Effector memory CD8-positive, alpha-beta T cell (primary cell): ENCODE data around the gene STK32C.

Source experiments
- ATAC-seq: fragments of 150-1000 bp; cut with Tn5 transposase; replicated peaks from 2 replicates; pipeline ENCODE4 v1.10.0; 2021; ENCODE audit warnings: mild to moderate bottlenecking, moderate library complexity
- DNase-seq, 3 experiments: peaks; one replicate each; pipeline ENCODE4 v3.0.0; 2021
- H3K27ac Mint-ChIP-seq, 2 donors: one replicate each; pipeline ENCODE4 v1.8.0; 2022; ENCODE audit warnings: mild to moderate bottlenecking in 2 of 2, mixed read lengths in 2 of 2, moderate library complexity in 2 of 2
- H3K27me3 Mint-ChIP-seq, 2 donors: one replicate each; pipeline ENCODE4 v1.8.0; 2022; ENCODE audit warnings: mixed read lengths in 2 of 2
- H3K36me3 Mint-ChIP-seq: one replicate; pipeline ENCODE4 v1.8.0; 2022; ENCODE audit warnings: mild to moderate bottlenecking, moderate library complexity, mixed read lengths; ENCODE audit not compliant: insufficient read depth
- H3K4me1 Mint-ChIP-seq, 2 donors: one replicate each; pipeline ENCODE4 v1.8.0; 2022; ENCODE audit warnings: low read depth in 2 of 2, mixed read lengths in 2 of 2
- H3K4me3 Mint-ChIP-seq, 2 donors: one replicate each; pipeline ENCODE4 v1.8.0; 2022; ENCODE audit warnings: mild to moderate bottlenecking in 2 of 2, mixed read lengths in 2 of 2, moderate library complexity in 2 of 2
- H3K9me3 Mint-ChIP-seq, 2 donors: one replicate each; pipeline ENCODE4 v1.8.0; 2022; ENCODE audit warnings: mixed read lengths in 2 of 2

The STK32C gene

GRCh38 chr10:132264306-132264950, 43.3 kb downstream of the STK32C start:
- no peaks in the 10 kb centered on the region for H3K36me3 Mint-ChIP-seq
- peaks cover 0 to 10% of the 10 kb centered on the region in 2 donors for H3K9me3 Mint-ChIP-seq
- no peak overlapping the region for H3K4me3 Mint-ChIP-seq
- DNase-seq (no peak), ATAC-seq (no peak)
- H3K27me3 Mint-ChIP-seq: peaks cover 0 to 6% of the 10 kb centered on the region in 2 donors
- no peak overlapping the region for H3K27ac Mint-ChIP-seq
- H3K4me1 Mint-ChIP-seq: peaks cover 6 to 17% of the 10 kb centered on the region in 2 donors

GRCh38 chr10:132263866-132264265, 43.9 kb downstream of the STK32C start:
- Mint-ChIP-seq H3K9me3 (peaks cover 0 to 10% of the 10 kb centered on the region in 2 donors), H3K27ac (no peak overlapping the region), H3K36me3 (no peaks in the 10 kb centered on the region), H3K27me3 (peaks cover 0 to 6% of the 10 kb centered on the region in 2 donors), H3K4me3 (no peak overlapping the region), H3K4me1 (peaks cover 6 to 17% of the 10 kb centered on the region in 2 donors)
- ATAC-seq (no peak), DNase-seq (no peak)

GRCh38 chr10:132259702-132260482, 47.9 kb downstream of the STK32C start:
- H3K27me3 Mint-ChIP-seq: peaks cover 0 to 6% of the 10 kb centered on the region in 2 donors
- no peaks in the 10 kb centered on the region for H3K9me3 Mint-ChIP-seq
- no peak overlapping the region for H3K4me3 Mint-ChIP-seq
- DNase-seq (no peak), ATAC-seq (no peak)
- peaks cover 7 to 12% of the 10 kb centered on the region in 2 donors for H3K4me1 Mint-ChIP-seq
- no peak overlapping the region for H3K27ac Mint-ChIP-seq
- no peaks in the 10 kb centered on the region for H3K36me3 Mint-ChIP-seq

- Mint-ChIP-seq H3K27me3 (peaks cover 0 to 6% of the 10 kb centered on the region in 2 donors), H3K36me3 (no peaks in the 10 kb centered on the region), H3K4me3 (no peak overlapping the region), H3K9me3 (no peaks in the 10 kb centered on the region), H3K4me1 (peaks cover 5 to 14% of the 10 kb centered on the region in 2 donors), H3K27ac (no peak overlapping the region)
- ATAC-seq: no peak
- DNase-seq: no peak
Observed at GRCh38 chr10:132258423-132258822, 49.3 kb downstream of the STK32C start.

GRCh38 chr10:132257907-132258306, 49.8 kb downstream of the STK32C start:
- H3K36me3 Mint-ChIP-seq: no peaks in the 10 kb centered on the region
- DNase-seq: no peak
- H3K9me3 Mint-ChIP-seq: no peaks in the 10 kb centered on the region
- H3K27me3 Mint-ChIP-seq: peaks cover 0 to 6% of the 10 kb centered on the region in 2 donors
- H3K27ac Mint-ChIP-seq: no peak overlapping the region
- H3K4me3 Mint-ChIP-seq: no peak overlapping the region
- ATAC-seq: no peak
- peaks cover 5 to 14% of the 10 kb centered on the region in 2 donors for H3K4me1 Mint-ChIP-seq

GRCh38 chr10:132257271-132257670, 50.5 kb downstream of the STK32C start:
- DNase-seq (peak in 1 of 3 experiments; percentile 40), ATAC-seq (peak; percentile 31)
- Mint-ChIP-seq H3K36me3 (no peaks in the 10 kb centered on the region), H3K27me3 (peaks cover 0 to 4% of the 10 kb centered on the region in 2 donors), H3K9me3 (no peaks in the 10 kb centered on the region), H3K4me1 (peaks cover 5 to 14% of the 10 kb centered on the region in 2 donors), H3K4me3 (peak overlapping the region in 1 of 2 donors; percentile 27), H3K27ac (peak overlapping the region in 1 of 2 donors; percentile 72)

GRCh38 chr10:132256866-132257265, 50.9 kb downstream of the STK32C start:
- H3K27ac Mint-ChIP-seq: peak overlapping the region in 1 of 2 donors; percentile 72
- no peak for ATAC-seq

GRCh38 chr10:132255489-132256344, 52.0 kb downstream of the STK32C start:
- Mint-ChIP-seq H3K27ac (peak overlapping the region in 1 of 2 donors; percentile 79), H3K36me3 (peaks cover 4% of the 10 kb centered on the region), H3K4me1 (peaks cover 5 to 14% of the 10 kb centered on the region in 2 donors), H3K27me3 (no peaks in the 10 kb centered on the region), H3K9me3 (no peaks in the 10 kb centered on the region), H3K4me3 (peak overlapping the region; percentile 44 to 72)
- DNase-seq (no peak), ATAC-seq (no peak)

More at GRCh38 chr10:132256866-132257265, 50.9 kb downstream of the STK32C start:
- no peaks in the 10 kb centered on the region for H3K9me3 Mint-ChIP-seq
- no peak for DNase-seq
- H3K4me1 Mint-ChIP-seq: peaks cover 5 to 14% of the 10 kb centered on the region in 2 donors
- H3K36me3 Mint-ChIP-seq: no peaks in the 10 kb centered on the region
- H3K4me3 Mint-ChIP-seq: peak overlapping the region in 1 of 2 donors; percentile 27
- H3K27me3 Mint-ChIP-seq: peaks cover 0 to under 1% of the 10 kb centered on the region in 2 donors

GRCh38 chr10:132254841-132255240, 52.9 kb downstream of the STK32C start:
- Mint-ChIP-seq H3K9me3 (no peaks in the 10 kb centered on the region), H3K4me1 (peaks cover 5 to 14% of the 10 kb centered on the region in 2 donors), H3K4me3 (peak overlapping the region in 1 of 2 donors; percentile 72), H3K27me3 (no peaks in the 10 kb centered on the region), H3K27ac (peak overlapping the region in 1 of 2 donors; percentile 79), H3K36me3 (peaks cover 4% of the 10 kb centered on the region)
- no peak for DNase-seq
- ATAC-seq: no peak

GRCh38 chr10:132253092-132253687, 54.6 kb downstream of the STK32C start:
- Mint-ChIP-seq H3K4me3 (no peak overlapping the region), H3K9me3 (no peaks in the 10 kb centered on the region), H3K4me1 (peaks cover 7 to 14% of the 10 kb centered on the region in 2 donors), H3K27ac (peak overlapping the region; percentile 15 to 44), H3K36me3 (peaks cover 4% of the 10 kb centered on the region), H3K27me3 (no peaks in the 10 kb centered on the region)
- no peak for DNase-seq
- no peak for ATAC-seq

GRCh38 chr10:132252412-132252811, 55.3 kb downstream of the STK32C start:
- peaks cover 4% of the 10 kb centered on the region for H3K36me3 Mint-ChIP-seq
- H3K4me3 Mint-ChIP-seq: no peak overlapping the region
- H3K4me1 Mint-ChIP-seq: peaks cover 11 to 14% of the 10 kb centered on the region in 2 donors
- no peak overlapping the region for H3K27ac Mint-ChIP-seq
- ATAC-seq (no peak), DNase-seq (no peak)
- H3K27me3 Mint-ChIP-seq: peaks cover 0 to 2% of the 10 kb centered on the region in 2 donors
- H3K9me3 Mint-ChIP-seq: no peaks in the 10 kb centered on the region

GRCh38 chr10:132251928-132252327, 55.8 kb downstream of the STK32C start:
- ATAC-seq (no peak), DNase-seq (no peak)
- Mint-ChIP-seq H3K9me3 (no peaks in the 10 kb centered on the region), H3K36me3 (peaks cover 4% of the 10 kb centered on the region), H3K27me3 (peaks cover 0 to 7% of the 10 kb centered on the region in 2 donors), H3K27ac (no peak overlapping the region), H3K4me1 (peaks cover 12 to 14% of the 10 kb centered on the region in 2 donors), H3K4me3 (no peak overlapping the region)
